NCI-H2107 treated with DMSO at 0.1 percent for 48 hours (cell line): Measurements from ENCODE around the gene NUDT3.

Experiments
- DNase-seq: peaks from one replicate; lab custom pipeline; 2025; ENCODE audit not compliant: unreplicated experiment; lab: John Stamatoyannopoulos, UW

Gene NUDT3

GRCh38 chr6:34241351-34242215, 150.9 kb downstream of the NUDT3 start:
- DNase-seq = no peak

DNA sequence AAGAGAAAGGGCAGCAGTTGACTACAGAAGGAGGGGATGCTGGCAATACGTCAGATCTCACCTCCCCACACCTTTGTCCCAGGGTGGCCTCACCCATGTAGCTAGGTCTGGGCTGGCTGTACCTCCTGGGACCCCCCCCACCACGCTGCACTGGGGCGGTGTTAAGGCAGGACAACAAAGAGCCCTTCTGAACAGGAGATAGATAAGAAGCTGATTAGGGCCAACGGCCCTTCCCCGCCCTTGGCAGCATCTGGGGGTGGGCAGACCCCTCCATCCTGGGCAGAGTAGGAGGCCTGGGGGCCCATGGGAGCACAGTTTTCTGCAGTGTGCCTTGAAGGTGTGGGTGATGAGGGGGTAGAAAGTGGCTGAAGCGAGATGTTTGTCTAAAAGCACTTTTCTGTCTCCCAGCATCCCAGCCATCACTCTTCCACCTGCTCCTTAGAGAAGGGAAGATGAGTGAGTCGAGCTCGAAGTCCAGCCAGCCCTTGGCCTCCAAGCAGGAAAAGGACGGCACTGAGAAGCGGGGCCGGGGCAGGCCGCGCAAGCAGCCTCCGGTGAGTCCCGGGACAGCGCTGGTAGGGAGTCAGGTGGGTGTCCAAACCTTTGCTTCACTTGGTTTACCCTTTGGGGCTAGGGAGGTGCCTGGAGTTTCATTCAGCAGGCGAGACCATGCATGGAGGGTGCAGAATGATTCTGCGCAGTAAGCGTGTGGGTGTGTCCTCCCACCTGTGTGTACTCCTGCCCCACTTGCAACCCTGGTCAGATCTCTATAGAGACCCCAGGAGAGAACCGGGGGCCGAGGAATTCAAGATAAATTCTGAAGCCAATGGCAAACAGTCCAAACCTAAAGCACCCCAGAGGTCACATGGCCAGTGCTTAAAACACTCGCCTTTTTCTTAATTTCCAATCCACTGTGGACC, 151.9 kb downstream of the NUDT3 start:
- no peak for DNase-seq

GRCh38 chr6:34239893-34240292, 152.6 kb downstream of the NUDT3 start:
- no peak for DNase-seq

- no peak for DNase-seq
Measured at GRCh38 chr6:34239500-34239825, 153.0 kb downstream of the NUDT3 start.

- DNase-seq = no peak
Measured at GRCh38 chr6:34238585-34239499, 153.6 kb downstream of the NUDT3 start.

DNA sequence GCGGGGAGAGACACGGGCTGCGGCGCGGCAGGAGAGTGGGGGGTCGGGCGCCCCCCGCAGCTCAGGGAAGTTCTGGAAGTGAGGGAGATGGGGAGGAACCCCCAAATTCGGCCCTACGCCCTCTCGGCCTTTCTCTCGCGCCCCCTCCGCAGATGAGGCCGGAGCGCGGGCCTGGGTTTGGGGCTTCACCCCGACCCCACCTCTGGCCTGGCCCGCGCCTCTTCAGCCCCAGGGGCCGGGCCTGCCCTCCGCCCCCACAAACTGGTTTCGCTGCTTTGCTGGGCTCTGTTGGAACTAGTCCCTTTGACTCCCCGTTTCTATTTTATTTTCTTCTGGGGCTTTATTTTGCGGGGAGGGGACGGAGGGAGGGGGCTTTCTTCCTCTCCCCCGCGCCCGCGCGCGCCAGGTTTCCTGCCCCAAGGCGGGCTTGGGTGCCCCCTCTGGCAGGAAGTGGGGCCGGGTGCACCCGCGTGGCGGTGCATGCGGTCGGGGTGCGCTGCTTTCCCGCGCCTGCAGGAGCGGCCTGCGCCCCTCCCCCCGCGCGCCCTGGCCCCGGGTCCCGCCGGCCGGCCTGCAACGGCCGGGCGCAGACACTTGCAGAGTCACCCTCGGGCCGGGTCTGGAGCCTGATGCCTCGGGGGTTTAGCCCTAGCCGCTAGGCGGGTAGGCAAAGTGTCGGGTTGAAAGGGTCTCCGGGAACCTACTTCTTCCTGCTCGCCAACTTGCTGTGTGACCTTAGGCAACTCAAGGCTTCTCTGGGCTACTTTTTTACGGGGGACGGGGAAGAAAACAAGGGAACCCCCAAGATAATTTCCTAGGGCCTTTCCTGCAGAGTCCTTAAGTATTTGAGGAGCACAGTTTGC, 154.5 kb downstream of the NUDT3 start:
- DNase-seq = no peak

- DNase-seq = no peak
Measured at GRCh38 chr6:34237316-34237721, 155.2 kb downstream of the NUDT3 start.

DNA sequence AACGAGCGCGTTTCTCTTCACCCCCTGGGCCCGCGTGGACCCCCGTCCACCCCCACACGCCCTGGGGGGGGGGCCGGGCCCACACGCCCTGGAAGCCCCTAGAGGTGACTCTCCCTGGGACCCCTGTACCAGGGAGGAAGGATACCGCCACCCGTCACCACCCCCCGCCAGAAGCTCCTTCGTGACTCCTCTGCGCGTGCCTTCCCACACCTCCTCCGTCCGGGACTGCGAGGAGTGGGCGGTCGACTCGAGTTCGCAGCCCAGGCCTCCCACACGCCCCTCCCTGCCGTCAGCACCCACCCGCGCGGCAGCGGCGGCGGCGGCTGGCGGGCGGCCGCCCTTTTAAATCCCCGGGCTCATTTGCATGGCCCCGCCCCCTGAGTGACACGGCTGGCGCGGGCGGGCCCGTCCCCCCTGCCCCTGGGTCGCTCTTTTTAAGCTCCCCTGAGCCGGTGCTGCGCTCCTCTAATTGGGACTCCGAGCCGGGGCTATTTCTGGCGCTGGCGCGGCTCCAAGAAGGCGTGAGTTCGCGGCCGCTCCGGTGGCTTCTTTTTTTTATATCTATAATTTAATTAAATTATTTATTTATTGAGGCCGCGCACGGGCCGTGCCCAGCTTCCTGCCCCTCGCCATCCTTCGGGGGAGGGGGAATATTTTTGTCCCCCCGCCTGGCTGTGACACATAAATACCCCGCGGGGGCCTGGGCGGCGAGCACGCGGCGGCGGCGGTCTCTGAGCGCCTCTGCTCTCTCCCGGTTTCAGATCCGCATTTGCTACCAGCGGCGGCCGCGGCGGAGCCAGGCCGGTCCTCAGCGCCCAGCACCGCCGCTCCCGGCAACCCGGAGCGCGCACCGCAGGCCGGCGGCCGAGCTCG, 155.8 kb downstream of the NUDT3 start, which contains the start of gene HMGA1:
Gene HMGA1, plus strand, starts transcription at position 431 of the 873 bp plus-strand sequence. CDS start 3,908 bp downstream, outside the sequence.
- DNase-seq = peak; percentile 27

DNA sequence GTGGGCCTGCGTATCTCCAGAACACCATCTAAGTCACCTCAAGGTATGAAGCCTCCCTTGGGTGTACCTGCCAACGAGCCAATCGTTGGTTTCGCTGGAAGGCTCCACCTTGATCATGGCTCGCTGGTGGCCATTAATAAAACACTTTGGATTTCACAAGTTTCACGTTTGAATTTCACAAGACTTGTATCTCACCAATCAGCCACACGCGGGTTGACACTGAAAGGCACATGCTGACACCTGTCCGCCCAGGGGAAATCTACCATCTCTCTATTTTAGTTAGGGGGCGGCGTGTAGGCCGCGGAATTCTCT, 156.4 kb downstream of the NUDT3 start:
- DNase-seq = no peak

GRCh38 chr6:34235307-34236130, 156.9 kb downstream of the NUDT3 start:
- DNase-seq = no peak

DNA sequence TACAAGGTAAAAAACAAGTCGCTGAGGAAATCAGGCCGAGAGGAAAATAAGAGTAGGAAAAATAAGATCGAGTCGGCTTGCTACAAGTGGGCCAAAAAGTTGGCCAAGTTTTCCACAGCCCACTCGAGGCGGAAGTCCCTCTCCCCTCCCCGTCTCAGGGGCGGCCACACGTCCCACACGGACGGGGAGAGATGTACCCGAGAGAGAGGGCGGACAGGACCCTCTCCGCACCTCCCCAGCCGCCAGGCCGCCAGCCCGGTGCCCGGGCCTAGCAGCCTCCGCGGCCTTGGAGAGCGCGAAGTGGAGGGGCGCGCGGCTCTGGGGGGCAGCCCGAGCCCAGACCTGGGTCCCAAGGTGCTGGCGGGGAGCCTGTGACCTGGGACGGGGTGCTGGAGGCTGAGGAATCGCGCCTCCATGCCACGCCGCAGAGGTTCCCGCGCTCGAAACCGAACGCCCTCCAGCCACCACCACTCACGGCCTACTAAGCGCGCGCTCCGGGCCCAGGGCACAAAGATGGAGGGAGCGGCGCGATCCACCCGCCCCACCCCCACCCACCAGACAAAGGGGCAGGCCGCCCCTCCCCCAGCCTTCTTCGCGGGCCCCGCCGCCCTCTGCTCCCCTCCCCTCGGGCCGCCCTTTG, 157.7 kb downstream of the NUDT3 start:
- no peak for DNase-seq

DNA sequence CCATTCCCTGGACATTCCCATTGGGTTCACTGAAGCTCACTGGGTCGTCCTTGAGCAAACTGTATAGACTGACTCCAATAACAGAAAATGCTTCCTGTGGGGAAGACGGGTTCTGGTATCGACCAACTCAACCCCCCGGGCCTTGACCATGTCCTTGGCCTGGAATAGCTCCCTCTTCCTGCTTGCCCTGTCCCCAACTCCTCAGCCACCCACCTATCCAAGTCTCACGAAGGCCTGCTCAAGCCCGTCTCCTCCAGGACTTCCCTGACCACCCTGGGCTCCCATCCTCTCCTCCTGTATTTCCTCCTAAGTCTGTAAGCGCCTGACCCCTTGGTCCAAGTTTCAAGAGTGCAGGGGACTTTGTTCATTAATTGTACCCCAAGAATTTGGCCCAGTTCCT, 158.6 kb downstream of the NUDT3 start:
- DNase-seq = no peak

DNA sequence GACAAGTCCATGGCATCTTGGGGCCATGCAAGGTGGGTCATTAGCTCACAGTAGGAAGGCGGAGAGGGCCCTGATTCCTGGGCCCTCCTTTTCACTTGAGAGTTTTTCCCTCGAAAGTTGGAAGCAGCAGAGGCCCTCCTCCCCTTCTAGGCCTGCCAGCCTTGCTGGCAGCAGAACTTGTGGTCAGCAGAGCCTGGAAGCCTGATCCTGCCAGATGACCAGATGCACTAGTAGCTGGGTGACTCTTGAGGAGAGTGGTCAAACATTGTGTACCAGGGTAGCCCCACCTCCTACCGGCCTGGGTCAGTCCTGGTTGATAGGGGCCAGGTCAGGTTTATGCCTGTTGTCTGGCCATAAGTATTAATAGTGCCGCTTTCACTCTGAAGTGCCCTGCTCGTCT, 159.6 kb downstream of the NUDT3 start:
- DNase-seq = no peak

DNA sequence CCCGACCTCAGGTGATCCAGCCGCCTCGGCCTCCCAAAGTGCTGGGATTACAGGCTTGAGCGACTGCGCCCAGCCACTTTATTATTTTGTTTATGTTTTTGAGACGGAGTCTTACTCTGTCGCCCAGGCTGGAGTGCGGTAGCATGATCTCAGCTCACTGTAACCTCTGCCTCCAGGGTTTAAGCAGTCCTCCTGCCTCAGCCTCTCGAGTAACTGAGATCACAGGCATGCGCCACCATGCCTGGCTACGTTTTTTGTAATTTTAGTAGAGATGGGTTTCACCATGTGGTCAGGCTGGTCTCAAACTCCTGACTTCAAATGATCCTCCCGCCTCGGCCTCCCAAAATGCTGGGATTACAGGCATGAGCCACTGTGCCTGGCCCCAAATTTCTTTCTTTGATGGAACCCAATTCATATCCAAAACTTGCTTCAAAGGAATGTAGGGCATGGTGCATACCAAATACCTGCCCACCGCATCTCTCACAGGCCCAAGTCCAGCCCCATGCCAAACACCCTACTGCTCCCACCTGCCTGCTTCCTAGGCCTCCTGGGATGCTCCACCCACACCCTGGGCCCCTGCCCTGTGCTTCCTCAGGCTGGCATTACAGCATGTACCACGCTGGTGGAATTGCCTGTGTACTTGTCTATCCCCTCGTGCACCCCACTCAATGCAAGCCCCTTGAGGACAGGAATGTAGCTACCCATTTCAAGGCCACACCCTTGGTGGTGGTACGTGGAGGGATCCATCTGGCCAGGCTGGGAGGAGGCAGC, 160.7 kb downstream of the NUDT3 start:
- DNase-seq = no peak

DNA sequence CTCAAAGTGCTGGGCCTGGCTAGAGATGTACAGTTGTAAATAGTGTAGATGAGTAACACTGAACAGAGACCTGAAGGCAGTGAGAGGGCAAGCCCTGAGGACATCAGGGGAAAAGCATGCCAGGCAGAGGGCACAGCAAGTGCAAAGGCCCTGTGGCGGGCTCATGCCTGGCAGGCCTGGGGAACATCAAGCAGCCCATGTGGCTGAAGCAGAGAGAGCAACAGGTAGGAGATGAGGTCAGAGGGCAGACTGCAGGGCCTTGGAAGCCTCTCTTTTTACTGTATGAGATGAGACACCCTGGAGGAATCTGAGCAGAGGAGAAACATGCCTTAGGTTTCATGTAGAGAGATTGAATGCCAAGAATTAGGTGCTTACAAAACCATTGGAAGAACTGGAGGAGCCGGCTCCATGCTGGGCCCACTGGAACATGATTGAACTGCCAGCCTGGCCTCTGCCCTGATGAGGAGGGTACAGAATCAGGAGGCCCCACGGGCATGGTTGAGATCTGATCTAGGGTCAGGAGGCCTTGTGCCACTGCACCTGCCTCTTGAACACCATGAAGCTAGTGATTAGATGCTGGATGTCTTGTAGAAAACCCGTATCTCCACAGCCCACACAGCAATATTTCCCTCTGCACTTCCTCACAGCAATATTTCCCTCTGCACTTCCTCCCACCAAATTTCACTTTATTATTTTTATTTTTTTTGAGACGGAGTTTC, 161.7 kb downstream of the NUDT3 start:
- no peak for DNase-seq

- DNase-seq = no peak
Measured at GRCh38 chr6:34229877-34230276, 162.6 kb downstream of the NUDT3 start.
